Esophagus muscularis mucosa (tissue), 4 donors: ENCODE data around the gene IER2. TPM values are rescaled to one million over a fixed set of nuclear protein-coding genes. Genes with fewer than 3 reads are reported as not detected.

Experiments
- DNase-seq: peaks from one replicate; pipeline ENCODE4 v3.0.0-alpha.2; 2017; ENCODE audit errors: extremely low spot score
- H3K27ac ChIP-seq, 4 donors: fragments of 200-600 bp; sonication (generic); replicated peaks in 1 of 4; 1 replicate in 3 of 4; 2 replicates in 1 of 4; pipeline ENCODE4 v1.5.1; 2016 to 2019; ENCODE audit warnings: mild to moderate bottlenecking in 1 of 4
- H3K27me3 ChIP-seq, 4 donors: fragments of 200-600 bp; sonication (generic); one replicate each; pipeline versions ENCODE4 v1.5.1 to v1.6.0; 2016 to 2019
- H3K36me3 ChIP-seq, 4 donors: fragments of 200-600 bp; sonication (generic); one replicate each; pipeline ENCODE4 v1.5.1; 2016 to 2019
- H3K4me1 ChIP-seq, 4 donors: fragments of 200-600 bp; sonication (generic); one replicate each; pipeline ENCODE4 v1.5.1; 2016 to 2019
- H3K4me3 ChIP-seq, 4 donors: fragments of 200-600 bp; sonication (generic); 1 replicate in 2 of 4; 2 replicates in 2 of 4; pipeline ENCODE4 v1.5.1; 2016 to 2019; ENCODE audit warnings: mild to moderate bottlenecking in 4 of 4, moderate library complexity in 1 of 4
- H3K9me3 ChIP-seq, 4 donors: fragments of 200-600 bp; sonication (generic); 1 replicate in 3 of 4; 2 replicates in 1 of 4; pipeline ENCODE4 v1.5.1; 2016 to 2019
- CTCF ChIP-seq, 3 experiments: fragments of 200-600 bp in 2 of 3; fragments of 450-650 bp in 1 of 3; sonication (generic) in 2 of 3; IDR thresholded peaks; one replicate each; pipeline ENCODE4 v1.5.1; 2017 to 2019; ENCODE audit warnings: antibody characterized with exemption in 3 of 3, mild to moderate bottlenecking in 2 of 3, moderate library complexity in 1 of 3
- EP300 ChIP-seq: sonication (generic); formaldehyde crosslinking; IDR thresholded peaks from one replicate; pipeline ENCODE4 v1.6.1; 2017; ENCODE audit warnings: antibody characterized with exemption
- POLR2A ChIP-seq: fragments of 450-650 bp; IDR thresholded peaks from one replicate; pipeline ENCODE4 v1.6.1; 2017; ENCODE audit warnings: antibody characterized with exemption, moderate library complexity, mild to moderate bottlenecking, low read depth
- POLR2AphosphoS5 ChIP-seq, 2 donors: sonication (generic); formaldehyde crosslinking; IDR thresholded peaks; one replicate each; pipeline ENCODE4 v1.6.1; 2017; ENCODE audit warnings: antibody characterized with exemption in 2 of 2
- WGBS: methylation state at CpG from one replicate; pipeline ENCODE4 v1.1.5; 2018; 5-methylcytosine and 5-hydroxymethylcytosine counted together
- intact Hi-C: fragments of 100-400 bp; cut with DNase I; formaldehyde crosslinking; loops from one replicate; pipeline ENCODE4 v1.15.1; 2023
- total RNA-seq, 4 donors: library from RNA; depleted of rRNA; stranded (reverse); fragments of >200 nt; gene quantifications; one replicate each; pipeline versions ENCODE4 v1.1.0 to v1.2.1, GENCODE V29; 2016

The IER2 gene
- total RNA-seq, 4 donors from 2014 or later: 29.1 to 144 (median 62.3) TPM

GRCh38 chr19:13122980-13123957 lies 26.9 kb upstream of the IER2 start:
- Histone ChIP-seq H3K4me1 (peaks cover 20 to 42% (median 31%) of the 10 kb centered on the region in 4 donors), H3K9me3 (no peaks in the 10 kb centered on the region), H3K4me3 (no peak overlapping the region), H3K27me3 (no peaks in the 10 kb centered on the region), H3K36me3 (peaks cover 0 to 20% (median 8%) of the 10 kb centered on the region in 4 donors), H3K27ac (no peak overlapping the region)
- 90% methylated on average over 20 of the region's 20 CpGs for WGBS
- TF ChIP-seq POLR2A: no peak
- TF ChIP-seq CTCF (IDR thresholded peaks at IDR 0.05): no peak
- no peak for TF ChIP-seq EP300
- no peak for TF ChIP-seq POLR2AphosphoS5 (IDR thresholded peaks at IDR 0.05)
- no peak for DNase-seq
- intact Hi-C loops: no loop called here

GRCh38 chr19:13127051-13127450 lies 23.2 kb upstream of the IER2 start:
- Histone ChIP-seq H3K4me1 (peaks cover 0 to 10% (median 2%) of the 10 kb centered on the region in 4 donors), H3K27ac (no peak overlapping the region), H3K27me3 (no peaks in the 10 kb centered on the region), H3K4me3 (no peak overlapping the region), H3K9me3 (no peaks in the 10 kb centered on the region), H3K36me3 (peaks cover 0 to 14% (median 6%) of the 10 kb centered on the region in 4 donors)
- TF ChIP-seq CTCF (IDR thresholded peaks at IDR 0.05): no peak
- TF ChIP-seq POLR2A: no peak
- no peak for TF ChIP-seq POLR2AphosphoS5 (IDR thresholded peaks at IDR 0.05)
- TF ChIP-seq EP300: no peak
- WGBS: 86% methylated on average over 8 of the region's 9 CpGs
- no peak for DNase-seq
- intact Hi-C loops: no loop called here

GRCh38 chr19:13127811-13128575 lies 22.2 kb upstream of the IER2 start:
- no peak for DNase-seq
- TF ChIP-seq POLR2A (no peak), POLR2AphosphoS5 (IDR thresholded peaks at IDR 0.05) (no peak), EP300 (no peak), CTCF (IDR thresholded peaks at IDR 0.05) (no peak)
- no peaks in the 10 kb centered on the region for H3K27me3 ChIP-seq
- H3K27ac ChIP-seq: no peak overlapping the region
- peaks cover 0 to 14% (median 3%) of the 10 kb centered on the region in 4 donors for H3K4me1 ChIP-seq
- no peaks in the 10 kb centered on the region for H3K9me3 ChIP-seq
- H3K4me3 ChIP-seq: no peak overlapping the region
- WGBS: 83% methylated on average over 6 of the region's 6 CpGs
- H3K36me3 ChIP-seq: peaks cover 0 to 14% (median 6%) of the 10 kb centered on the region in 4 donors
- intact Hi-C loops: no loop called here

GRCh38 chr19:13128583-13128982 lies 21.6 kb upstream of the IER2 start:
- DNase-seq: no peak
- Histone ChIP-seq H3K9me3 (no peaks in the 10 kb centered on the region), H3K4me3 (no peak overlapping the region), H3K4me1 (peaks cover 1 to 20% (median 8%) of the 10 kb centered on the region in 4 donors), H3K36me3 (peaks cover 0 to 14% (median 6%) of the 10 kb centered on the region in 4 donors), H3K27ac (no peak overlapping the region), H3K27me3 (no peaks in the 10 kb centered on the region)
- no peak for TF ChIP-seq CTCF (IDR thresholded peaks at IDR 0.05)
- intact Hi-C loops: no loop called here
- WGBS: 80% methylated on average over 1 of the region's 1 CpG
